AML-193 (cell line): ENCODE results near the gene CNTNAP1.
A peak's percentile ranks its signal among the peaks of the same experiment; 100 is the strongest.
"Not testable (repeated sequence)": the region's sequence is repeated elsewhere in the genome, so short reads cannot be mapped to it uniquely, and the experiment has no call there.

Experiments
- DNase-seq, 2 experiments: peaks; one replicate each; lab custom pipeline; 2025; lab: John Stamatoyannopoulos, UW

The CNTNAP1 gene

GRCh38 chr17:42681976-42682721, at the start of gene CNTNAP1:
Gene CNTNAP1 (plus strand): TSS chr17:42682531. CDS start chr17:42682830, 299 bp downstream.
- DNase-seq, result no peak

- no peak for DNase-seq
Measured at GRCh38 chr17:42632949-42633444, 49.3 kb upstream of the CNTNAP1 start.

- DNase-seq, result no peak
Measured at GRCh38 chr17:42639525-42640113, 42.7 kb upstream of the CNTNAP1 start.

- no peak for DNase-seq
Measured at GRCh38 chr17:42640121-42640520, 42.2 kb upstream of the CNTNAP1 start.

GRCh38 chr17:42642336-42642735, 40.0 kb upstream of the CNTNAP1 start:
- no peak for DNase-seq

- DNase-seq, result no peak
Measured at GRCh38 chr17:42647778-42648177, 34.6 kb upstream of the CNTNAP1 start.

- DNase-seq, result no peak
Measured at GRCh38 chr17:42651392-42651791, 30.9 kb upstream of the CNTNAP1 start.

GRCh38 chr17:42653179-42654124, 28.9 kb upstream of the CNTNAP1 start:
- DNase-seq, result no peak

- DNase-seq, result no peak
Measured at GRCh38 chr17:42655528-42655927, 26.8 kb upstream of the CNTNAP1 start.

- DNase-seq, result no peak
Measured at GRCh38 chr17:42657824-42658588, 24.3 kb upstream of the CNTNAP1 start.

GRCh38 chr17:42659079-42659931, 23.0 kb upstream of the CNTNAP1 start, which contains the start of gene TUBG2:
Gene TUBG2 (plus strand): TSS chr17:42659284. CDS start chr17:42659504, 220 bp downstream.
- peak; percentile 61 to 67 for DNase-seq

- not testable (repeated sequence) for DNase-seq
Measured at GRCh38 chr17:42659932-42660274, 22.4 kb upstream of the CNTNAP1 start.

- no peak for DNase-seq
Measured at GRCh38 chr17:42660692-42661345, 21.5 kb upstream of the CNTNAP1 start.

- no peak for DNase-seq
Measured at GRCh38 chr17:42665581-42666001, 16.7 kb upstream of the CNTNAP1 start.

- DNase-seq, result not testable (repeated sequence)
Measured at GRCh38 chr17:42666126-42666525, 16.2 kb upstream of the CNTNAP1 start.

GRCh38 chr17:42667088-42667951, 15.0 kb upstream of the CNTNAP1 start:
- DNase-seq, result no peak

GRCh38 chr17:42669705-42669976, 12.7 kb upstream of the CNTNAP1 start:
- no peak for DNase-seq

- no peak for DNase-seq
Measured at GRCh38 chr17:42669977-42670788, 12.1 kb upstream of the CNTNAP1 start.
